Right lobe of liver (tissue), 6 donors: Measurements from ENCODE around the gene CAVIN2. TPM values are rescaled to one million over a fixed set of nuclear protein-coding genes. Genes with fewer than 3 reads are reported as not detected.

Experiments used
- ATAC-seq, 4 donors: fragments of 200-7000 bp; cut with Tn5 transposase; one replicate each; pipeline ENCODE4 v1.9.1; 2020; ENCODE audit warnings: mild to moderate bottlenecking in 4 of 4, moderate library complexity in 4 of 4
- DNase-seq, 3 donors: peaks; one replicate each; pipeline ENCODE4 v3.0.0-alpha.2; 2020
- H3K27ac ChIP-seq, 3 donors: fragments of 200-600 bp; one replicate each; pipeline ENCODE4 v1.8.0; 2022
- H3K27me3 ChIP-seq, 2 donors: fragments of 200-600 bp; one replicate each; pipeline ENCODE4 v1.8.0; 2022
- H3K36me3 ChIP-seq, 4 donors: fragments of 200-600 bp; sonication (generic) in 1 of 4; one replicate each; pipeline versions ENCODE4 v1.5.1 to v1.8.0; 2017 to 2022; ENCODE audit warnings: control low read depth in 1 of 4
- H3K4me1 ChIP-seq, 4 donors: fragments of 200-600 bp; sonication (generic) in 1 of 4; one replicate each; pipeline versions ENCODE4 v1.5.1 to v1.8.0; 2017 to 2022; ENCODE audit warnings: control low read depth in 1 of 4
- H3K4me3 ChIP-seq, 3 donors: fragments of 200-600 bp; one replicate each; pipeline ENCODE4 v1.8.0; 2022
- H3K9me3 ChIP-seq, 4 donors: fragments of 200-600 bp; sonication (generic) in 1 of 4; one replicate each; pipeline versions ENCODE4 v1.5.1 to v1.8.0; 2017 to 2022; ENCODE audit warnings: control low read depth in 1 of 4
- POLR2A ChIP-seq: fragments of 450-650 bp; IDR thresholded peaks from one replicate; pipeline ENCODE4 v1.6.1; 2017; ENCODE audit warnings: antibody characterized with exemption, mild to moderate bottlenecking
- WGBS: methylation state at CpG from one replicate; pipeline ENCODE4 v1.1.6; 2018; ENCODE audit warnings: low coverage, low lambda C conversion rate; ENCODE audit not compliant: insufficient coverage; ENCODE audit errors: missing lambda C conversion rate; 5-methylcytosine and 5-hydroxymethylcytosine counted together
- intact Hi-C, 2 donors: fragments of 100-400 bp; cut with DNase I; formaldehyde crosslinking; loops; one replicate each; pipeline versions ENCODE4 v1.11.2 to v1.14.1; 2022
- total RNA-seq, 6 experiments: library from RNA; depleted of rRNA in 2 of 6; stranded (reverse); fragments of >200 nt in 2 of 6; fragmentation: NEBNext Ultra II Directional in 3 of 6; extraction: Animal tissue kit (Norgen Biotek cat#: 25700) in 3 of 6; gene quantifications; one replicate each; pipeline versions ENCODE4 v1.1.0 to v1.2.4, GENCODE V29; 2016 to 2023
- TF ChIP-seq, protein P1 (sequence below), 4 donors: fragments of 200-600 bp in 3 of 4; fragments of 450-650 bp in 1 of 4; IDR thresholded peaks; one replicate each; pipeline versions ENCODE4 v1.5.1 to v1.8.0; 2016 to 2022; ENCODE audit warnings: antibody characterized with exemption in 4 of 4, mild to moderate bottlenecking in 2 of 4
- donor health status: DM: no; HTN: yes; CAD: no.
- donor health status: DM: no; HTN: no; CAD: no.
- donor health status: DM: no; HTN: no; CAD: no.
- donor health status: DM: no; HTN: yes; CAD: no.
- donor health status: DM: no; HTN: yes; CAD: no.

Gene CAVIN2
- total RNA-seq, 6 experiments from 2014 or later, result 6.8 to 17.5 (median 9.6) TPM

DNA sequence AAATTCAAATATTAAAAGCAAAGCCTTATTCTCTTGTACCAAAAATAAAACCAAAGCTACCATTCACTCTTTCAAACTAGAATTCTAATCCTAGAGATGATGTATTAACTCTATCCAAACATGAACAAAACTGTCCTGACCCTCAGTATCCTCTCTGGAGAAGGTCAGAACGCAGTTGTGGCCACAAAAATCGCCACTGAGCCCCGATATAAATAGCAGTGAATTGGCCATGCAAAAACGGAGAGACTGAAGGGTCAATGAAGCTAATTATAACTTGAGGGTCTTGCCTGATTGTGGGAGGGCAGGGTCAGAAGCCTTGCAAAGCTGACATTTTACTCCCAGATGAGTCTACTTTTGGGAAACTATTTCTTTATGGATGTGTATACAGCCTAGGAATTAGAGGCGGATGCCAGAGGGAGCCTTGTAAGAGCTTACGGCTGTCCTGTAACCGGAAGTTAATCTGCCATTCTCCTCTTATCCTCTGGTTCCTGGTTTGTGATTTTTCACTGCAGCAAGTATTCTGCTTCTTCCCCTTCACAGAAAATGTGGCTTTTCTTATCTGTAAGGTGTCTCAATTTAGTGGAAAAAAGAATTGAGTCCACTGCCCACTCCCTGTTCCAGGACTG, 28.1 kb downstream of the CAVIN2 start:
- H3K4me1 ChIP-seq, result peaks cover 0 to 6% (median 0%) of the 10 kb centered on the region in 4 donors
- H3K4me3 ChIP-seq, result no peak overlapping the region
- no peaks in the 10 kb centered on the region for H3K9me3 ChIP-seq
- DNase-seq (no peak), ATAC-seq (peak; percentile 40 to 58 (median 48))
- no peaks in the 10 kb centered on the region for H3K36me3 ChIP-seq
- peak overlapping the region in 1 of 3 donors; percentile 18 for H3K27ac ChIP-seq
- intact Hi-C loops, result no loop called here
- no peak for TF ChIP-seq POLR2A
- TF ChIP-seq, protein P1, sequence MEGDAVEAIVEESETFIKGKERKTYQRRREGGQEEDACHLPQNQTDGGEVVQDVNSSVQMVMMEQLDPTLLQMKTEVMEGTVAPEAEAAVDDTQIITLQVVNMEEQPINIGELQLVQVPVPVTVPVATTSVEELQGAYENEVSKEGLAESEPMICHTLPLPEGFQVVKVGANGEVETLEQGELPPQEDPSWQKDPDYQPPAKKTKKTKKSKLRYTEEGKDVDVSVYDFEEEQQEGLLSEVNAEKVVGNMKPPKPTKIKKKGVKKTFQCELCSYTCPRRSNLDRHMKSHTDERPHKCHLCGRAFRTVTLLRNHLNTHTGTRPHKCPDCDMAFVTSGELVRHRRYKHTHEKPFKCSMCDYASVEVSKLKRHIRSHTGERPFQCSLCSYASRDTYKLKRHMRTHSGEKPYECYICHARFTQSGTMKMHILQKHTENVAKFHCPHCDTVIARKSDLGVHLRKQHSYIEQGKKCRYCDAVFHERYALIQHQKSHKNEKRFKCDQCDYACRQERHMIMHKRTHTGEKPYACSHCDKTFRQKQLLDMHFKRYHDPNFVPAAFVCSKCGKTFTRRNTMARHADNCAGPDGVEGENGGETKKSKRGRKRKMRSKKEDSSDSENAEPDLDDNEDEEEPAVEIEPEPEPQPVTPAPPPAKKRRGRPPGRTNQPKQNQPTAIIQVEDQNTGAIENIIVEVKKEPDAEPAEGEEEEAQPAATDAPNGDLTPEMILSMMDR (IDR thresholded peaks at IDR 0.05), result no peak
- no peaks in the 10 kb centered on the region for H3K27me3 ChIP-seq
- 48% methylated on average over 7 of the region's 7 CpGs for WGBS

DNA sequence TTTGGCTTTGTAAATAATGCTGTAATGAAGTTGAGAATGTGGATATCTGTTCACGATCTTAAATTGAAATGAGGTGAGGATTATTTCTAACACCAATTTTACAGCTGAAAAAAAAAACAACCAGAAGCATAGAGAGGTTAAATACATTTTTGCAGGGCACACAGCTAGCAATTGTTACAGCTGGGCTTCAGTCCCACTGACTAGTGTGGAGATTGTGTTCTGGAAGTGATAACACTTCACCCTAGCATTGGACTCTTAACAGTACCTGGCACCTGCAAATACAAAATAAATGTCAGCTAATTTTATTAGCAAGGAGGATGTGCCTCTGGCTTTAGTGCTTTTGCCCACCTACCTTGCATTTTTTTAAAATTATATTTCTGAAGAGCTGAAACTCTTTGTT, 28.8 kb downstream of the CAVIN2 start:
- intact Hi-C loops, result no loop called here
- no peak overlapping the region for H3K4me3 ChIP-seq
- H3K9me3 ChIP-seq, result no peaks in the 10 kb centered on the region
- peaks cover 0 to 6% (median 0%) of the 10 kb centered on the region in 4 donors for H3K4me1 ChIP-seq
- no peak for ATAC-seq
- 95% methylated on average over 1 of the region's 1 CpG for WGBS
- H3K27ac ChIP-seq, result no peak overlapping the region
- no peak for DNase-seq
- TF ChIP-seq POLR2A, result no peak
- TF ChIP-seq, protein P1 (IDR thresholded peaks at IDR 0.05), result no peak
- no peaks in the 10 kb centered on the region for H3K27me3 ChIP-seq
- H3K36me3 ChIP-seq, result no peaks in the 10 kb centered on the region

GRCh38 chr2:191815010-191815409, 31.9 kb downstream of the CAVIN2 start:
- intact Hi-C loops, result no loop called here
- TF ChIP-seq, protein P1 (IDR thresholded peaks at IDR 0.05), result no peak
- TF ChIP-seq POLR2A, result no peak
- H3K4me1 ChIP-seq, result no peaks in the 10 kb centered on the region
- DNase-seq, result no peak
- H3K27me3 ChIP-seq, result no peaks in the 10 kb centered on the region
- no peak overlapping the region for H3K4me3 ChIP-seq
- H3K36me3 ChIP-seq, result no peaks in the 10 kb centered on the region
- ATAC-seq, result no peak
- no peak overlapping the region for H3K27ac ChIP-seq
- H3K9me3 ChIP-seq, result no peaks in the 10 kb centered on the region
- WGBS, result 90% methylated on average over 1 of the region's 1 CpG

- intact Hi-C loops, result loop anchor here (5.0 kb wide), 1 partner anchor 348 kb away; no protein-coding TSS in a partner anchor
- Histone ChIP-seq H3K27me3 (no peaks in the 10 kb centered on the region), H3K27ac (no peak overlapping the region), H3K9me3 (no peaks in the 10 kb centered on the region), H3K4me3 (no peak overlapping the region), H3K36me3 (no peaks in the 10 kb centered on the region), H3K4me1 (no peaks in the 10 kb centered on the region)
- 60% methylated on average over 7 of the region's 8 CpGs for WGBS
- TF ChIP-seq, protein P1 (IDR thresholded peaks at IDR 0.05), result no peak
- TF ChIP-seq POLR2A, result no peak
- DNase-seq, result no peak
- ATAC-seq, result no peak
Measured at GRCh38 chr2:191813943-191814342, 32.9 kb downstream of the CAVIN2 start.
